PFSK-1 (cell line): ENCODE measurements around the gene RPS24.

Experiments
- POLR2AphosphoS5 ChIP-seq: IDR thresholded peaks from 2 replicates; pipeline ENCODE4 v1.6.1; 2012; ENCODE audit warnings: low read depth, mild to moderate bottlenecking, control low read depth, low read length, moderate library complexity
- REST ChIP-seq, 2 experiments: IDR thresholded peaks; 2 replicates each; pipeline versions ENCODE4 v1.6.1 to v1.8.0; 2011 to 2012; ENCODE audit warnings: low read depth in 2 of 2, low read length in 2 of 2, control low read depth in 1 of 2, inconsistent platforms in 1 of 2, mild to moderate bottlenecking in 1 of 2, moderate library complexity in 1 of 2; ENCODE audit not compliant: insufficient read depth in 1 of 2
- SIN3A ChIP-seq: IDR thresholded peaks from 2 replicates; pipeline ENCODE4 v1.6.1; 2012; ENCODE audit warnings: mild to moderate bottlenecking, low read length, moderate library complexity, borderline replicate concordance; ENCODE audit not compliant: insufficient read depth

GRCh38 chr10:78042752-78043104 lies 9.1 kb downstream of the RPS24 start:
- TF ChIP-seq REST (IDR thresholded peaks at IDR 0.05; ENCODE audit: insufficient read depth in 1 of 2, low read depth in 2 of 2, low read length in 2 of 2) (no peak), SIN3A (no peak), POLR2AphosphoS5 (no peak; the same call in 1 of the 2 replicates)
